ENCODE measurements around the gene TFAP2C. TPM values are rescaled to one million over a fixed set of nuclear protein-coding genes. Genes with fewer than 3 reads are reported as not detected.

TFAP2C gene
- total and polyA plus RNA-seq, 4 donors, result under 0.01 TPM; not detected in 3

DNA sequence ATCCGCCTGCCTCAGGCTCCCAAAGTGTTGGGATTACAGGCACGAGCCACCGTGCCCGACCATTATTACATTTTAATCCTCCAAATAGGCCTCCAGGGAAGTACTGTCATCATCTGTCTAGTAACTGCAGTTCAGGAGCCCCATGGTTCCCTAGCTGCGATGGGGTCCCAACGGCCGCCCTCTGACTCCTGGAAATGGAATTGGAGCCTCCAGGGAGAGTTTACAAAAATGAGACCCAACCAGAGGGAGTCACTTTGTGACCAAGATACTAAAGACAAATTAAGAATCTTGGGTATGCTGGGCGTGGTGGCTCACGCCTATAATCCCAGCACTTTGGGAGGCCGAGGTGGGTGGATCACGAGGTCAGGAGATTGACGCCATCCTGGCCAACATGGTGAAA, 36.7 kb downstream of the TFAP2C start:
- Histone ChIP-seq H3K9ac (ENCODE audit: low read depth in 1 of 2, low read length in 2 of 2) (no peak overlapping the region), H3K9me3 (ENCODE audit: control insufficient read depth in 4 of 4, low read length in 3 of 4) (no peaks in the 10 kb centered on the region), H3K4me3 (ENCODE audit: low read depth in 1 of 3, low read length in 3 of 3) (no peak overlapping the region), H3K27ac (ENCODE audit: low read depth in 1 of 2, low read length in 2 of 2) (no peak overlapping the region), H3K36me3 (ENCODE audit: control insufficient read depth in 4 of 4, insufficient read depth in 3 of 4, low read depth in 1 of 4, low read length in 3 of 4) (no peaks in the 10 kb centered on the region), H3K4me1 (ENCODE audit: control insufficient read depth in 4 of 4, insufficient read depth in 4 of 4, low read length in 3 of 4) (no peaks in the 10 kb centered on the region), H3K27me3 (ENCODE audit: control insufficient read depth in 4 of 4, insufficient read depth in 4 of 4, low read length in 3 of 4) (no peaks in the 10 kb centered on the region)
- TF ChIP-seq RXRA (IDR thresholded peaks at IDR 0.05) (no peak), TAF1 (conservative IDR thresholded peaks at IDR 0.05) (no peak), RAD21 (IDR thresholded peaks at IDR 0.05) (no peak), EGR1 (IDR thresholded peaks at IDR 0.05; ENCODE audit: low read depth in 2 of 2) (no peak), FOXA2 (IDR thresholded peaks at IDR 0.05) (no peak), GABPA (IDR thresholded peaks at IDR 0.05 in 1 of 2, conservative IDR thresholded peaks at IDR 0.05 in 1 of 2) (no peak), YY1 (IDR thresholded peaks at IDR 0.05) (no peak), NR2F2 (IDR thresholded peaks at IDR 0.05) (no peak), JUND (IDR thresholded peaks at IDR 0.05) (no peak), HNF4A (conservative IDR thresholded peaks at IDR 0.05) (no peak)
- TF ChIP-seq, protein P1, sequence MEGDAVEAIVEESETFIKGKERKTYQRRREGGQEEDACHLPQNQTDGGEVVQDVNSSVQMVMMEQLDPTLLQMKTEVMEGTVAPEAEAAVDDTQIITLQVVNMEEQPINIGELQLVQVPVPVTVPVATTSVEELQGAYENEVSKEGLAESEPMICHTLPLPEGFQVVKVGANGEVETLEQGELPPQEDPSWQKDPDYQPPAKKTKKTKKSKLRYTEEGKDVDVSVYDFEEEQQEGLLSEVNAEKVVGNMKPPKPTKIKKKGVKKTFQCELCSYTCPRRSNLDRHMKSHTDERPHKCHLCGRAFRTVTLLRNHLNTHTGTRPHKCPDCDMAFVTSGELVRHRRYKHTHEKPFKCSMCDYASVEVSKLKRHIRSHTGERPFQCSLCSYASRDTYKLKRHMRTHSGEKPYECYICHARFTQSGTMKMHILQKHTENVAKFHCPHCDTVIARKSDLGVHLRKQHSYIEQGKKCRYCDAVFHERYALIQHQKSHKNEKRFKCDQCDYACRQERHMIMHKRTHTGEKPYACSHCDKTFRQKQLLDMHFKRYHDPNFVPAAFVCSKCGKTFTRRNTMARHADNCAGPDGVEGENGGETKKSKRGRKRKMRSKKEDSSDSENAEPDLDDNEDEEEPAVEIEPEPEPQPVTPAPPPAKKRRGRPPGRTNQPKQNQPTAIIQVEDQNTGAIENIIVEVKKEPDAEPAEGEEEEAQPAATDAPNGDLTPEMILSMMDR (IDR thresholded peaks at IDR 0.05; ENCODE audit: low read depth, low read length, missing input control), result no peak
- TF ChIP-seq, protein P2, sequence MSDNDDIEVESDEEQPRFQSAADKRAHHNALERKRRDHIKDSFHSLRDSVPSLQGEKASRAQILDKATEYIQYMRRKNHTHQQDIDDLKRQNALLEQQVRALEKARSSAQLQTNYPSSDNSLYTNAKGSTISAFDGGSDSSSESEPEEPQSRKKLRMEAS (IDR thresholded peaks at IDR 0.05), result no peak
- 90% methylated on average over 12 of the region's 12 CpGs for WGBS
- no peak for DNase-seq (ENCODE audit: low spot score)

DNA sequence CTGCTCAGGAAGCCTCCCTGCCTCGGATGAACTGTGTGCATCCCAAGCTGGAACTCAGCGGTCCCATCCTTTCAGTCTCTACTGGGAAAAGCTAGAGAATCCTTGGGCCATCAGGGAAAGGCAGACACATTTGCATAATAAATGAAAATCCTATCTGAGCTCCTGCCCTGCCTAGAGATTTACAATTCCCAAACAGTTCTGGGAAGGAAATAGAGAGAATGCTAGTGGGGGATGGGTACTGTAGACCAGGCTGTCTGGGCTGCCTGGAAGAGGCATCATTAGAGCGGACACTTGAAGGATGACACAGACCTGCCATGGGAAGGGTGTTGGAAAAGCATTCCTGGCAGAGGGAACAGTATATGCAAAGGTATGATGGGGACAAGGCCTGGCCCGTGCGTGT, 44.3 kb downstream of the TFAP2C start:
- no peak for DNase-seq (ENCODE audit: low spot score)
- Histone ChIP-seq H3K27me3 (ENCODE audit: control insufficient read depth in 4 of 4, insufficient read depth in 4 of 4, low read length in 3 of 4) (no peaks in the 10 kb centered on the region), H3K4me1 (ENCODE audit: control insufficient read depth in 4 of 4, insufficient read depth in 4 of 4, low read length in 3 of 4) (no peaks in the 10 kb centered on the region), H3K4me3 (ENCODE audit: low read depth in 1 of 3, low read length in 3 of 3) (no peak overlapping the region), H3K9ac (ENCODE audit: low read depth in 1 of 2, low read length in 2 of 2) (no peak overlapping the region), H3K27ac (ENCODE audit: low read depth in 1 of 2, low read length in 2 of 2) (no peak overlapping the region), H3K36me3 (ENCODE audit: control insufficient read depth in 4 of 4, insufficient read depth in 3 of 4, low read depth in 1 of 4, low read length in 3 of 4) (no peaks in the 10 kb centered on the region), H3K9me3 (ENCODE audit: control insufficient read depth in 4 of 4, low read length in 3 of 4) (no peaks in the 10 kb centered on the region)
- WGBS, result 87% methylated on average over 5 of the region's 5 CpGs
- TF ChIP-seq SP1 (IDR thresholded peaks at IDR 0.05) (no peak), TAF1 (conservative IDR thresholded peaks at IDR 0.05) (no peak), EGR1 (IDR thresholded peaks at IDR 0.05; ENCODE audit: low read depth in 2 of 2) (no peak), YY1 (IDR thresholded peaks at IDR 0.05) (no peak), RAD21 (IDR thresholded peaks at IDR 0.05) (no peak), RXRA (IDR thresholded peaks at IDR 0.05) (no peak)
- TF ChIP-seq, protein P1 (IDR thresholded peaks at IDR 0.05; ENCODE audit: low read depth, low read length, missing input control), result no peak
- TF ChIP-seq, protein P3, sequence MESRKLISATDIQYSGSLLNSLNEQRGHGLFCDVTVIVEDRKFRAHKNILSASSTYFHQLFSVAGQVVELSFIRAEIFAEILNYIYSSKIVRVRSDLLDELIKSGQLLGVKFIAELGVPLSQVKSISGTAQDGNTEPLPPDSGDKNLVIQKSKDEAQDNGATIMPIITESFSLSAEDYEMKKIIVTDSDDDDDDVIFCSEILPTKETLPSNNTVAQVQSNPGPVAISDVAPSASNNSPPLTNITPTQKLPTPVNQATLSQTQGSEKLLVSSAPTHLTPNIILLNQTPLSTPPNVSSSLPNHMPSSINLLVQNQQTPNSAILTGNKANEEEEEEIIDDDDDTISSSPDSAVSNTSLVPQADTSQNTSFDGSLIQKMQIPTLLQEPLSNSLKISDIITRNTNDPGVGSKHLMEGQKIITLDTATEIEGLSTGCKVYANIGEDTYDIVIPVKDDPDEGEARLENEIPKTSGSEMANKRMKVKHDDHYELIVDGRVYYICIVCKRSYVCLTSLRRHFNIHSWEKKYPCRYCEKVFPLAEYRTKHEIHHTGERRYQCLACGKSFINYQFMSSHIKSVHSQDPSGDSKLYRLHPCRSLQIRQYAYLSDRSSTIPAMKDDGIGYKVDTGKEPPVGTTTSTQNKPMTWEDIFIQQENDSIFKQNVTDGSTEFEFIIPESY (IDR thresholded peaks at IDR 0.05), result no peak
